Smooth muscle cell of bladder (primary cell): ENCODE measurements around the gene OR5V1. TPM values are rescaled to one million over a fixed set of nuclear protein-coding genes. Genes with fewer than 3 reads are reported as not detected.

Experiments
- total RNA-seq: library from RNA; depleted of rRNA; stranded (reverse); fragments of >200 nt; gene quantifications from 2 replicates; pipeline ENCODE4 v1.2.3, GENCODE V29; 2014

OR5V1 gene
- not detected in 2 replicates for total RNA-seq

DNA sequence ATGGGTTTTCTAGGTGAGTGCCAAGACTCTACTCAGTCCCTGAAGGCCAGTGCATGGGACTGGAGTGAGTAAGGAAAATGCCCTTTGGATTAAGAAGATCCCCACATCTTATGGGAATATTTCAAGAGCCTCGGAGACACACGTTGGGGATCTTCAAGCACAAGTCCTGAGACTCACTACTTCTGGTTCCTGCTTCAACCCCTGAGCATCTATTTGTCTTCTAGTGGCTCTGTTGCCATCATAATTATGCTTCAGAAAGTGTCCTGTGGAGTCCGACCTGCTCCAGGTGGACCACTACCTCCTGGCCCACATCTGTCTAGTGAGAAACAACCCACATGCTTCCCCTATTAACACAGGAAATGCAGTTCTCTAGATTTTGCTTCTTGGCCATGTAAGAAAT lies at the start of gene OR5V1:
TSS of gene OR5V1 (minus strand) at position 101 of the 400 bp plus-strand sequence. CDS start 12,670 bp downstream, outside the sequence.

DNA sequence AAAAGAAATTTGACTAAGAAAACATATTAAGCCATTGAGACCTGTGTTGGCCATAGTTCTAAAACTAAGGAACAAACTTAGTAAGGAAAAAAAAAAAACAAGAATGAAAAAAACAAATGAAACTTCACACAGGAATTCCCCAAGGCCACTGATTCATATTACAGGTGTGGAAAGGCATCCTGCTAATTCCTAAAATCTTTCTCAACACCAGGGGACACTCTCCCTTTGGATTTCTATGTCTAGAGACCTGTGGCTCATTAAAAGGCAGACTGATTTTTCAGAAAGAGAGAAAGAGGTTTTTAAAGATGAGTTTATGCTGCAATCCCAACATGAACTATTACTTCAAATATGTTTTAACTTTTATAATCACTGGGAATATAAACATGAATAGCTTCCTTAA lies 45.9 kb upstream of the OR5V1 start, which contains the start of gene OR12D1:
TSS of gene OR12D1 (plus strand) at position 341 of the 400 bp plus-strand sequence.

DNA sequence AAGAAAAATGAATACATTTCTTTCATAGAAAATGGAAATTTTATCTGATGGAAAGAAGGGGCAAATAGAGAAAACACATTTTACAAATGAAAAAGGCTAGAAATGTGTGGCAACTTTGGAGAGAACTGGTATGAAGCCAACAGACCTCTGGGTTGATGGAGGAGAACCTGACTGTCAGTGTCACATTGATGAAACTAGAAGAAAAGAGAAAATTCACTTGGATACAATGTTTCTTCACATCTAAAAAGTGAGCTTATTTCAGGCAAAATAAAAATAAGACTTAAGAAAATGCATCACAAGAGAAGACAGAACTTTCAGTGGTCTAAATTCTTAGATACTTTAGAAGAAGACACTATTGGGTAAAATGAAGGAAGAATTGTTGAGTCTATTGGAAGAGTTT lies 26.7 kb upstream of the OR5V1 start, which contains the start of gene OR12D2:
TSS of gene OR12D2 (plus strand) at position 301 of the 400 bp plus-strand sequence. CDS start 1,069 bp downstream, outside the sequence.

DNA sequence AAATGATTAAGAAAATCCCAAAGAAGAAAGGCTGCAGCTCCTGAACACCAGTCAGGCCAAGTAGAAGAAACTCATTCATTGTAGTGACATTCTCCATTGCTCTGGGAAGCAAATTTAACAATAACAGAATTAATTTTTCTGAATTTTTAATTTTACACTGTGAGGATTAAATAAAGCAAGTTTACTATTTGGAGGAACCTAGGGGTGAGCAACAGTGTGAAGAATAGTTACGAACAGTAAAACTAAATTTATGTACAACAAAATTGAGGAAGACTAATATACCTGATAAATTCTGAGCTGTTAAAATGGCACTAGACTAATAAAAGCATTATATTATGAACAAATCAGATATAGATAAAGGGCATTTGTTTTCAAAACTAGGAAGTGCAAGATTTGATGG lies 6.5 kb upstream of the OR5V1 start, which contains the start of gene OR12D3:
TSS of gene OR12D3 (minus strand) at position 101 of the 400 bp plus-strand sequence. CDS start at position 97, 4 bp downstream.

Other genes starting within 250 kb of the OR5V1 start
- not detected in 2 replicates for gene OR2J2, start 198.0 kb downstream of the OR5V1 start, total RNA-seq
- gene OR14J1, start 67.2 kb downstream of the OR5V1 start, total RNA-seq = not detected in 2 replicates
- not detected in 2 replicates for gene OR12D3, start 6.4 kb upstream of the OR5V1 start, total RNA-seq
- gene OR12D2, start 26.8 kb upstream of the OR5V1 start, total RNA-seq = not detected in 2 replicates
- gene OR12D1, start 46.1 kb upstream of the OR5V1 start, total RNA-seq = not detected in 2 replicates
- not detected in 2 replicates for gene OR10C1, start 70.4 kb upstream of the OR5V1 start, total RNA-seq
- gene OR11A1, start 88.2 kb upstream of the OR5V1 start, total RNA-seq = not detected in 2 replicates
- 0.14 TPM in 1 of 2 replicates, not detected in the other for gene OR2H1, start 88.3 kb upstream of the OR5V1 start, total RNA-seq
- gene MAS1L, start 119.1 kb upstream of the OR5V1 start, total RNA-seq = not detected in 2 replicates
- gene UBD, start 190.9 kb upstream of the OR5V1 start, total RNA-seq = not detected in 2 replicates
- gene OR2H2, start 216.3 kb upstream of the OR5V1 start, total RNA-seq = not detected in 2 replicates